AG09309 (cell line): ENCODE data around the gene DYNLL2.
"Not testable (repeated sequence)": the region's sequence is repeated elsewhere in the genome, so short reads cannot be mapped to it uniquely, and the experiment has no call there.

Experiments
- DNase-seq: peaks from one replicate; pipeline ENCODE4 v3.0.0-alpha.2; 2010; ENCODE audit warnings: low read depth
- H3K4me3 ChIP-seq: 2 replicates; pipeline ENCODE4 v1.5.1; 2011; ENCODE audit warnings: mild to moderate bottlenecking, low read depth, low read length, moderate library complexity; ENCODE audit not compliant: control insufficient read depth
- CTCF ChIP-seq: IDR thresholded peaks from 2 replicates; pipeline ENCODE4 v1.5.1; 2011; ENCODE audit warnings: mild to moderate bottlenecking, low read depth, low read length, inconsistent platforms; ENCODE audit not compliant: insufficient read depth, control insufficient read depth; ENCODE audit errors: missing control alignments

The DYNLL2 gene

GRCh38 chr17:58136669-58137279 is 53.6 kb downstream of the DYNLL2 start:
- TF ChIP-seq CTCF, result peak; percentile 45
- H3K4me3 ChIP-seq, result no peak overlapping the region
- DNase-seq, result no peak

- no peak for TF ChIP-seq CTCF
- H3K4me3 ChIP-seq, result no peak overlapping the region
- no peak for DNase-seq
Measured at GRCh38 chr17:58141505-58141904, 58.3 kb downstream of the DYNLL2 start.

GRCh38 chr17:58143335-58143734 is 60.1 kb downstream of the DYNLL2 start:
- not testable (repeated sequence) for DNase-seq, H3K4me3 ChIP-seq

- no peak overlapping the region for H3K4me3 ChIP-seq
- no peak for DNase-seq
Measured at GRCh38 chr17:58144801-58145200, 61.6 kb downstream of the DYNLL2 start.

More at GRCh38 chr17:58144801-58145200, 61.6 kb downstream of the DYNLL2 start:
- no peak for TF ChIP-seq CTCF
